Activated CD8-positive, alpha-beta memory T cell treated with anti-CD3 and anti-CD28 coated beads for 24 hours (primary cell): Measurements from ENCODE around the gene FBXO33.
"Not testable (repeated sequence)": the region's sequence is repeated elsewhere in the genome, so short reads cannot be mapped to it uniquely, and the experiment has no call there.

ENCODE experiments used
- DNase-seq: peaks from one replicate; pipeline ENCODE4 v3.0.0-alpha.2; 2020

Gene FBXO33

GRCh38 chr14:39368261-39368959 is 63.8 kb downstream of the FBXO33 start:
- DNase-seq = no peak

GRCh38 chr14:39367387-39367751 is 64.9 kb downstream of the FBXO33 start:
- DNase-seq = no peak

DNA sequence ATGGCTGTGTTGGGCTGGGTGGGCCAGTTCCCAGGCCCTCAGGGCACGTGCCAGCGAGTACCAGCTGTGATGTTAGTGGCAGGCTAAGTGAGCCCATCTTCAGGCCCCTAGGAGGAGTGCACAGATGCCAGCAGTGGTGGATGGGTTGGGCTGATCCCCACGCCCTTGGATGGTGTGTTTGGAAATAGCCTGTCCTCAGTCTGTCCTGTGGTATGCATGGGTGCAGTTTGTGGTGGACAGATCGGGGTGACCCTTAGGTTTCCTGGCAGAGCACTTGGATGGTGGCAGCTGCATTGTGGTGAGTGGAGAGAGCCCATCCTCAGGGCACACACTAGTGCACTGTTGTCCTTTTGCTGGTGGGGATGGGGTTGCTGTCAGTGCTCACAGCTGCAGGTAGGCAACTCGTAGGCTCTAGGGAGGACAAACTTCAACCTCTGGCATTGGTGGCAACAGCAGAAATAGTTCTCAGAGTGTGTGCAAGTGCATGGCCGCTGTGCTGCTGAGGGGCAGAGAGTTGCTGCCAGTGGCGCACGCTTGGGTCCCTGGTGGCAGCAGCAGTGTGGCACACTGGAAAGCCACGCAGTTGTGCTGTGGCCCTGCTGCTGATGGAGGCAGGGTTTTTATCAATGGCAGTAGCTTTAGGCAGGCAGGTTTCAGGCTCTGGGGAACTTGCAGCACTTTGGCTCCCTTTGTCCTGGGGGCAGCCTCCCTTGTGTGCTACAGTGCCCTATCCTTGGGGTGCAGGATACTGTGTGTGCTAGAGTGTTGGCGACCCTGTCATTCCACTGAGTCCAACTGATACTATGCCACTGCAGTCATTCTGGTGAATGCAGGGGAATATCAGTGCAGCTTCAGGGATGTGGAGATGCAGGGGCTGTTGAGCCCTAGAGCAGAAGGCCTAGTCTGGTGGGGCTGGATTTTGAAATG is 65.5 kb downstream of the FBXO33 start:
- DNase-seq = no peak

GRCh38 chr14:39365354-39365753 is 66.9 kb downstream of the FBXO33 start:
- no peak for DNase-seq

DNA sequence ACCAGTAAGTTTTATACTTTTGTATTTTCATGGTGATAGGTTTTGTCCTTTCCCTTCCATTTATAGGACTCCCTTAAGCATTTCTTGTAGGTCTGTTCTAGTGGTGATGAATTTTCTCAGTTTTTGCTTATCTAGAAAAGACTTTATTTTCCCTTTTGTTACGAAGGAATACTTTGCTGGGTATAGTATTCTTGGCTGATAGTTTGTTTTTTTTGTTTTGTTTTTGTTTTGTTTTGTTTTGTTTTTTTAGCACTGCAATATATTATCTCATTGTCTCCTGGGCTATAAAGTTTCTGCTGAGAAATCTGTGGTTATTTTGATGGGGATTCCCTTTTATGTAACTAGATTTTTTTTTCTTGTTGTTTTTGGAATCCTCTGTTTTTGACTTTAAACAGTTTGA is 67.7 kb downstream of the FBXO33 start:
- no peak for DNase-seq

DNA sequence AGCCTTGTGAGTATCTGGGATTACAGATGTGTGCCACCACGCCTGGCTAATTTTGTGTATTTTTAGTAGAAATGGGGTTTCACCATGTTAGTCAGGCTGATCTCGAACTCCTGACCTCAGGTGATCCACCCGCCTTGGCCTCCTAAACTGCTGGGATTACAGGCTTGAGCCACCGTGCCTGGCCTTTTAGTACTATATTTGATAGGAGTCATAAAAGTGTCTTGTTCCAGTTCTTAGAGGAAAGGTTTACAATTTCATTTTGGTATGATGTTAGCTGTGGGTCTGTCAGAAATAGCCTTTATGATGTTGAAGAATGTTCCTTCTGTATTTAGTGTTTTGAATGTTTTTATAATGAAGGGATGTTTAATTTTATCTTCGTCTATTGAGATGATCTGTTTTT is 70.7 kb downstream of the FBXO33 start:
- not testable (repeated sequence) for DNase-seq

DNA sequence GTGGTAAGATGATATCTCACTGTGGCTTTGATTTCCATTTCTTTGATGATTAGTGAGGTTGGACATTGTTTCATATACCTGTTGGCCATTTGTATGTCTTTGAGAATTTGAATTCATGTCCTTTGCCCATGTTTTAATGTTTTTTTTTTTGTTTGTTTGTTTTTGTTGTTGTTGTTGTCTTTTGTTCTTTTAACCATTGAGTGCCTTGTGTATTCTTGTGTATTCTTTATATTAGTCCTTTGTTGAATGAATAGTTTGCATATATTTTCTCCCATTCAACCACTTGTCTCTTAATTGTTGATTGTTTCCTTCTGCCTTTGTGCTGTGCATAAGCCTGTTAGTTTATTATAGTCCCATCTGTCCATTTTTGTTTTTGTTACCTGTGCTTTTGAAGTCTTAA is 71.9 kb downstream of the FBXO33 start:
- no peak for DNase-seq

GRCh38 chr14:39359069-39359468 is 73.2 kb downstream of the FBXO33 start:
- not testable (repeated sequence) for DNase-seq

DNA sequence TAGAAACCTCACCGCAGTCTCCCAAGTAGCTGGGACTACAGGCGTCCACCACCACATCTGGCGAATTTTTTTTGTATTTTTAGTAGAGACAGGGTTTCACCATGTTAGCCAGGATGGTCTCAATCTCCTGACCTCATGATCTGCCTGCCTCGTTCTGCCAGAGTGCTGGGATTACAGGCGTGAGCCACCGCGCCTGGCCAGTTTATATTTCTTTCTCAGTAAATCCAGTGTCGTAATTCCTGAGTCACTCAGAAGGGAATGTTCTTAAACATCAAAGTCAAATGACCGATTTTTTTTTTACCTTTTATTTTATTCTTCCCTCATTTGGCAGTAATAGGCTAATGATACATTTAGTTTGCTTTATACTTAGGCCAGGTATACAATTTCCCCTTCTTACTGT is 80.5 kb downstream of the FBXO33 start:
- no peak for DNase-seq

GRCh38 chr14:39350866-39351265 is 81.4 kb downstream of the FBXO33 start:
- no peak for DNase-seq
